ENCODE results near the gene POT1.

DNA sequence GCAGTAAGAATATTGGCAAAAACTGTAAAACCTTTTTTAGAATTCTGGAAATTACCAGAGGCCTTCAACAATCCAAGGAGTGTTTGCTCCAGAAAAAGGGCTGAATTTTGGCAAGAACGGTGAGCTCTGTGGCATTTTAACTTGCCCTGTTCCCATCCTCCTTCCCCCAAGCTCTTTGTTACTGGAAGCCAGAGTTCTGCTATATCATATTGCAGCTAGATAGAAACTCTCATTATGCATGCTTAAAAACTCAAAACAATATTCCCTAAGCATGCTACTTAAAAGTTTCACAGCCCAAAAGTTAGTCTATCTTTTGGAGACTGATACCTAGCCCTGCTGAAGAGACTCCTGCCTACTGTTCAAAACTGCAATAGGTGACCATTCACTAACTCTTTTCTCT is 93.5 kb downstream of the POT1 start:
- TF ChIP-seq, protein P1, sequence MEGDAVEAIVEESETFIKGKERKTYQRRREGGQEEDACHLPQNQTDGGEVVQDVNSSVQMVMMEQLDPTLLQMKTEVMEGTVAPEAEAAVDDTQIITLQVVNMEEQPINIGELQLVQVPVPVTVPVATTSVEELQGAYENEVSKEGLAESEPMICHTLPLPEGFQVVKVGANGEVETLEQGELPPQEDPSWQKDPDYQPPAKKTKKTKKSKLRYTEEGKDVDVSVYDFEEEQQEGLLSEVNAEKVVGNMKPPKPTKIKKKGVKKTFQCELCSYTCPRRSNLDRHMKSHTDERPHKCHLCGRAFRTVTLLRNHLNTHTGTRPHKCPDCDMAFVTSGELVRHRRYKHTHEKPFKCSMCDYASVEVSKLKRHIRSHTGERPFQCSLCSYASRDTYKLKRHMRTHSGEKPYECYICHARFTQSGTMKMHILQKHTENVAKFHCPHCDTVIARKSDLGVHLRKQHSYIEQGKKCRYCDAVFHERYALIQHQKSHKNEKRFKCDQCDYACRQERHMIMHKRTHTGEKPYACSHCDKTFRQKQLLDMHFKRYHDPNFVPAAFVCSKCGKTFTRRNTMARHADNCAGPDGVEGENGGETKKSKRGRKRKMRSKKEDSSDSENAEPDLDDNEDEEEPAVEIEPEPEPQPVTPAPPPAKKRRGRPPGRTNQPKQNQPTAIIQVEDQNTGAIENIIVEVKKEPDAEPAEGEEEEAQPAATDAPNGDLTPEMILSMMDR (IDR thresholded peaks at IDR 0.05), result no peak
- no peak for TF ChIP-seq POLR2A (IDR thresholded peaks at IDR 0.05)
- no peak for TF ChIP-seq EP300 (IDR thresholded peaks at IDR 0.05)

Data from tibial nerve (tissue), 4 donors.